Liver (tissue), 9 donors: ENCODE data around the gene GADL1. TPM values are rescaled to one million over a fixed set of nuclear protein-coding genes. Genes with fewer than 3 reads are reported as not detected.

Experiments used
- DNase-seq: peaks from one replicate; pipeline ENCODE4 v3.0.0-alpha.2; 2017; ENCODE audit warnings: low spot score
- H3K27ac ChIP-seq, 2 donors: one replicate each; pipeline ENCODE4 v1.7.0; 2013; ENCODE audit warnings: inconsistent platforms in 2 of 2, low read length in 2 of 2, control low read depth in 1 of 2, low read depth in 1 of 2, mild to moderate bottlenecking in 1 of 2
- H3K27me3 ChIP-seq, 4 donors: one replicate each; pipeline versions ENCODE4 v1.6.1 to v1.7.0; 2013; ENCODE audit warnings: low read length in 3 of 4, inconsistent platforms in 1 of 4, mild to moderate bottlenecking in 1 of 4, moderate library complexity in 1 of 4; ENCODE audit not compliant: control insufficient read depth in 4 of 4, insufficient read depth in 4 of 4
- H3K36me3 ChIP-seq, 4 donors: one replicate each; pipeline versions ENCODE4 v1.6.1 to v1.7.0; 2013; ENCODE audit warnings: low read length in 3 of 4, mild to moderate bottlenecking in 3 of 4, low read depth in 1 of 4, moderate library complexity in 1 of 4; ENCODE audit not compliant: control insufficient read depth in 4 of 4, insufficient read depth in 3 of 4
- H3K4me1 ChIP-seq, 4 donors: one replicate each; pipeline versions ENCODE4 v1.6.1 to v1.7.0; 2013; ENCODE audit warnings: low read length in 3 of 4, mild to moderate bottlenecking in 3 of 4, moderate library complexity in 1 of 4; ENCODE audit not compliant: control insufficient read depth in 4 of 4, insufficient read depth in 4 of 4
- H3K4me3 ChIP-seq, 3 donors: one replicate each; pipeline versions ENCODE4 v1.6.1 to v1.7.0; 2013; ENCODE audit warnings: low read length in 3 of 3, control low read depth in 1 of 3, low read depth in 1 of 3, mild to moderate bottlenecking in 1 of 3
- H3K9ac ChIP-seq, 2 donors: one replicate each; pipeline ENCODE4 v1.7.0; 2013; ENCODE audit warnings: low read length in 2 of 2, mild to moderate bottlenecking in 2 of 2, moderate library complexity in 2 of 2, control low read depth in 1 of 2, low read depth in 1 of 2
- H3K9me3 ChIP-seq, 4 donors: one replicate each; pipeline versions ENCODE4 v1.6.1 to v1.7.0; 2013; ENCODE audit warnings: low read length in 3 of 4; ENCODE audit not compliant: control insufficient read depth in 4 of 4
- EGR1 ChIP-seq, 2 donors: IDR thresholded peaks; 2 replicates each; pipeline ENCODE4 v1.6.1; 2016 to 2018; ENCODE audit warnings: antibody characterized with exemption in 2 of 2, low read depth in 2 of 2
- FOXA2 ChIP-seq: IDR thresholded peaks from 2 replicates; pipeline ENCODE4 v1.6.1; 2016; ENCODE audit warnings: antibody characterized with exemption
- GABPA ChIP-seq, 2 donors: IDR thresholded peaks in 1 of 2; conservative IDR thresholded peaks in 1 of 2; 2 replicates each; pipeline ENCODE4 v1.6.1; 2016; ENCODE audit warnings: antibody characterized with exemption in 2 of 2, mild to moderate bottlenecking in 1 of 2, moderate library complexity in 1 of 2
- HNF4A ChIP-seq, 2 donors: conservative IDR thresholded peaks; 2 replicates each; pipeline ENCODE4 v1.6.1; 2016; ENCODE audit warnings: antibody characterized with exemption in 2 of 2, mild to moderate bottlenecking in 2 of 2
- HNF4G ChIP-seq: IDR thresholded peaks from 2 replicates; pipeline ENCODE4 v1.6.1; 2016; ENCODE audit warnings: antibody characterized with exemption
- NR2F2 ChIP-seq: IDR thresholded peaks from 2 replicates; pipeline ENCODE4 v1.6.1; 2016; ENCODE audit warnings: antibody characterized with exemption
- RAD21 ChIP-seq, 2 donors: IDR thresholded peaks; 2 replicates each; pipeline ENCODE4 v1.6.1; 2016; ENCODE audit warnings: antibody characterized with exemption in 2 of 2, mild to moderate bottlenecking in 2 of 2
- SP1 ChIP-seq: IDR thresholded peaks from 2 replicates; pipeline ENCODE4 v1.6.1; 2018; ENCODE audit warnings: antibody characterized with exemption, mild to moderate bottlenecking
- TAF1 ChIP-seq: conservative IDR thresholded peaks from 2 replicates; pipeline ENCODE4 v1.6.1; 2016; ENCODE audit warnings: antibody characterized with exemption, mild to moderate bottlenecking
- YY1 ChIP-seq: IDR thresholded peaks from 2 replicates; pipeline ENCODE4 v1.6.1; 2016; ENCODE audit warnings: antibody characterized with exemption, mild to moderate bottlenecking
- WGBS: extraction: QIAGEN DNeasy Blood & Tissue Kit; methylation state at CpG from one replicate; pipeline ENCODE4 v1.1.7; 2013; 5-methylcytosine and 5-hydroxymethylcytosine counted together
- polyA plus RNA-seq, 2 donors: library from polyadenylated mRNA; stranded (reverse) in 1 of 2; unstranded in 1 of 2; fragments of 200-250 nt in 1 of 2; fragments of >200 nt in 1 of 2; fragmentation: Nextera tagmentation in 1 of 2; extraction: Ambion mirVana in 1 of 2; gene quantifications; one replicate each; pipeline versions ENCODE4 v1.2.1 to v1.2.3, GENCODE V29; 2013 to 2015
- total RNA-seq, 2 donors: library from RNA; depleted of rRNA; stranded (reverse); fragments of >200 nt; gene quantifications; one replicate each; pipeline ENCODE4 v1.2.3, GENCODE V29; 2014
- TF ChIP-seq, protein P1 (sequence below): IDR thresholded peaks from 2 replicates; pipeline ENCODE4 v1.6.1; 2016; ENCODE audit warnings: antibody characterized with exemption
- TF ChIP-seq, protein P2 (sequence below): IDR thresholded peaks from 2 replicates; pipeline ENCODE4 v1.6.1; 2016; ENCODE audit warnings: antibody characterized with exemption
- TF ChIP-seq, protein P3 (sequence below): IDR thresholded peaks from 2 replicates; pipeline ENCODE4 v1.6.1; 2016; ENCODE audit warnings: antibody characterized with exemption
- TF ChIP-seq, protein P4 (sequence below): IDR thresholded peaks from 2 replicates; pipeline ENCODE4 v1.6.1; 2016; ENCODE audit warnings: antibody characterized with exemption, mild to moderate bottlenecking
- donor health status: healthy.
- donor health status: healthy.
- donor health status: healthy.
- donor health status: healthy.
- donor health status: healthy.

GADL1 gene
- total and polyA plus RNA-seq, 4 donors, result not detected

DNA sequence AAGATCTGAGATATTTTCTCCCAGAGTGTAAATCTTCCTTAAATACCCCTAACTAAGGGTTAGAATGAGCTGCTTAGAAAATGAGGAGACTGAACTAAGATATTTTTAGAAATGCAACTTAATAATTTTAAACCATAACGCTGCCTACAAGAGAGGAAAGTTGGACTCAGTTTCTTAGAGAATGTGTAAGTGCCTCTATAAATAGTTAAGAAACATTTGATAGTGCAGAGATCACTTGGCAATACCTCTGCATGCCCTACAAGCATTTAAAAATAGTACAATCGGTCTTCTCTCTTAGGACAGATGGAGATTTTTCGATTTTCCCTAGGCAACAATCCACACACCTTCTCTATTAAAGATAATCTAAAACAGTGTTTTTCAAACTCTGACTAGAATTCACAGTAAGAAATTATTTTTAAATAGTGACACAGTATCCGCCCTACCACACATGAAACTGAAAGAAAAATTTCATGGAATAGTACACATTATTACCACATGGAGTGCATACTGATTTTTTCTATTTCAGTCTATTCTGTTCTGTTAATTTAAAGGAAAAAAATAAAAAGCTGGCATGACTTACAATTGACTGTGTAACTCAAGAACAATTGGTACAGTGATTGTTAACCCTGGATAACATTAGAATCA is 83.2 kb downstream of the GADL1 start:
- DNase-seq, result no peak
- no peak for TF ChIP-seq RAD21 (IDR thresholded peaks at IDR 0.05)
- TF ChIP-seq YY1, result no peak
- TF ChIP-seq HNF4G, result no peak
- TF ChIP-seq, protein P1, sequence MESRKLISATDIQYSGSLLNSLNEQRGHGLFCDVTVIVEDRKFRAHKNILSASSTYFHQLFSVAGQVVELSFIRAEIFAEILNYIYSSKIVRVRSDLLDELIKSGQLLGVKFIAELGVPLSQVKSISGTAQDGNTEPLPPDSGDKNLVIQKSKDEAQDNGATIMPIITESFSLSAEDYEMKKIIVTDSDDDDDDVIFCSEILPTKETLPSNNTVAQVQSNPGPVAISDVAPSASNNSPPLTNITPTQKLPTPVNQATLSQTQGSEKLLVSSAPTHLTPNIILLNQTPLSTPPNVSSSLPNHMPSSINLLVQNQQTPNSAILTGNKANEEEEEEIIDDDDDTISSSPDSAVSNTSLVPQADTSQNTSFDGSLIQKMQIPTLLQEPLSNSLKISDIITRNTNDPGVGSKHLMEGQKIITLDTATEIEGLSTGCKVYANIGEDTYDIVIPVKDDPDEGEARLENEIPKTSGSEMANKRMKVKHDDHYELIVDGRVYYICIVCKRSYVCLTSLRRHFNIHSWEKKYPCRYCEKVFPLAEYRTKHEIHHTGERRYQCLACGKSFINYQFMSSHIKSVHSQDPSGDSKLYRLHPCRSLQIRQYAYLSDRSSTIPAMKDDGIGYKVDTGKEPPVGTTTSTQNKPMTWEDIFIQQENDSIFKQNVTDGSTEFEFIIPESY, result no peak
- TF ChIP-seq GABPA (IDR thresholded peaks at IDR 0.05 in 1 of 2, conservative IDR thresholded peaks at IDR 0.05 in 1 of 2), result no peak
- no peak for TF ChIP-seq FOXA2
- TF ChIP-seq, protein P2, sequence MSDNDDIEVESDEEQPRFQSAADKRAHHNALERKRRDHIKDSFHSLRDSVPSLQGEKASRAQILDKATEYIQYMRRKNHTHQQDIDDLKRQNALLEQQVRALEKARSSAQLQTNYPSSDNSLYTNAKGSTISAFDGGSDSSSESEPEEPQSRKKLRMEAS, result no peak
- TF ChIP-seq, protein P3, sequence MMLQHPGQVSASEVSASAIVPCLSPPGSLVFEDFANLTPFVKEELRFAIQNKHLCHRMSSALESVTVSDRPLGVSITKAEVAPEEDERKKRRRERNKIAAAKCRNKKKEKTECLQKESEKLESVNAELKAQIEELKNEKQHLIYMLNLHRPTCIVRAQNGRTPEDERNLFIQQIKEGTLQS, result no peak
- TF ChIP-seq, protein P4, sequence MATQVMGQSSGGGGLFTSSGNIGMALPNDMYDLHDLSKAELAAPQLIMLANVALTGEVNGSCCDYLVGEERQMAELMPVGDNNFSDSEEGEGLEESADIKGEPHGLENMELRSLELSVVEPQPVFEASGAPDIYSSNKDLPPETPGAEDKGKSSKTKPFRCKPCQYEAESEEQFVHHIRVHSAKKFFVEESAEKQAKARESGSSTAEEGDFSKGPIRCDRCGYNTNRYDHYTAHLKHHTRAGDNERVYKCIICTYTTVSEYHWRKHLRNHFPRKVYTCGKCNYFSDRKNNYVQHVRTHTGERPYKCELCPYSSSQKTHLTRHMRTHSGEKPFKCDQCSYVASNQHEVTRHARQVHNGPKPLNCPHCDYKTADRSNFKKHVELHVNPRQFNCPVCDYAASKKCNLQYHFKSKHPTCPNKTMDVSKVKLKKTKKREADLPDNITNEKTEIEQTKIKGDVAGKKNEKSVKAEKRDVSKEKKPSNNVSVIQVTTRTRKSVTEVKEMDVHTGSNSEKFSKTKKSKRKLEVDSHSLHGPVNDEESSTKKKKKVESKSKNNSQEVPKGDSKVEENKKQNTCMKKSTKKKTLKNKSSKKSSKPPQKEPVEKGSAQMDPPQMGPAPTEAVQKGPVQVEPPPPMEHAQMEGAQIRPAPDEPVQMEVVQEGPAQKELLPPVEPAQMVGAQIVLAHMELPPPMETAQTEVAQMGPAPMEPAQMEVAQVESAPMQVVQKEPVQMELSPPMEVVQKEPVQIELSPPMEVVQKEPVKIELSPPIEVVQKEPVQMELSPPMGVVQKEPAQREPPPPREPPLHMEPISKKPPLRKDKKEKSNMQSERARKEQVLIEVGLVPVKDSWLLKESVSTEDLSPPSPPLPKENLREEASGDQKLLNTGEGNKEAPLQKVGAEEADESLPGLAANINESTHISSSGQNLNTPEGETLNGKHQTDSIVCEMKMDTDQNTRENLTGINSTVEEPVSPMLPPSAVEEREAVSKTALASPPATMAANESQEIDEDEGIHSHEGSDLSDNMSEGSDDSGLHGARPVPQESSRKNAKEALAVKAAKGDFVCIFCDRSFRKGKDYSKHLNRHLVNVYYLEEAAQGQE, result no peak
- H3K4me1 ChIP-seq, result no peaks in the 10 kb centered on the region
- no peak overlapping the region for H3K27ac ChIP-seq
- WGBS, result 73% methylated on average over 4 of the region's 4 CpGs
- no peaks in the 10 kb centered on the region for H3K36me3 ChIP-seq
- no peaks in the 10 kb centered on the region for H3K9me3 ChIP-seq
- no peak overlapping the region for H3K4me3 ChIP-seq
- peaks cover 0 to 3% (median 0%) of the 10 kb centered on the region in 4 donors for H3K27me3 ChIP-seq
- no peak overlapping the region for H3K9ac ChIP-seq

DNA sequence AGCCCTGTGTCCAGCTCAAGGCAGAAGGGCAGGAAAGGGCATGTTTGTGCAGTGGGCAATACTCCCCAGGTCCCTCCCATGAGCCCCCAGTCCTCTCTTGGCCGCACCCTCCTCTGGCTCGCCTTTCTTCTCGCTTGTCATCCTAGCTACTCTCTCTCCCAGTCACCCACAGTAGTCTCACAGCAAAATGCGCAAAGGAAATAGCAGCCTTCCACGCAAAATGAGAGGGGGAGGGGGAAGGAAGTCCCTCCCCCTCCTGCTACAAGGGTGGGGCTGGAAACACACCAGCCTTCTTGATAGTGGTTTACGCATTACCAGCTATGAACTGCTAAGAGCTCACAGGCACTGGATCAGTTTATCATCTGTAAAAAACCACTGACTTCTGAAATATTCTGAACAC is 83.8 kb downstream of the GADL1 start:
- no peaks in the 10 kb centered on the region for H3K36me3 ChIP-seq
- no peak overlapping the region for H3K27ac ChIP-seq
- no peaks in the 10 kb centered on the region for H3K9me3 ChIP-seq
- no peaks in the 10 kb centered on the region for H3K4me1 ChIP-seq
- WGBS, result 65% methylated on average over 6 of the region's 6 CpGs
- no peak overlapping the region for H3K9ac ChIP-seq
- TF ChIP-seq RAD21 (IDR thresholded peaks at IDR 0.05) (no peak), HNF4A (conservative IDR thresholded peaks at IDR 0.05) (no peak), NR2F2 (no peak), SP1 (no peak), GABPA (IDR thresholded peaks at IDR 0.05 in 1 of 2, conservative IDR thresholded peaks at IDR 0.05 in 1 of 2) (no peak), TAF1 (no peak), HNF4G (no peak), EGR1 (IDR thresholded peaks at IDR 0.05; ENCODE audit: low read depth in 2 of 2) (no peak)
- TF ChIP-seq, protein P2, result no peak
- no peak overlapping the region for H3K4me3 ChIP-seq
- DNase-seq, result no peak
- H3K27me3 ChIP-seq, result peaks cover 0 to 3% (median 0%) of the 10 kb centered on the region in 4 donors
